ENCODE measurements around the gene KAZN.

DNA sequence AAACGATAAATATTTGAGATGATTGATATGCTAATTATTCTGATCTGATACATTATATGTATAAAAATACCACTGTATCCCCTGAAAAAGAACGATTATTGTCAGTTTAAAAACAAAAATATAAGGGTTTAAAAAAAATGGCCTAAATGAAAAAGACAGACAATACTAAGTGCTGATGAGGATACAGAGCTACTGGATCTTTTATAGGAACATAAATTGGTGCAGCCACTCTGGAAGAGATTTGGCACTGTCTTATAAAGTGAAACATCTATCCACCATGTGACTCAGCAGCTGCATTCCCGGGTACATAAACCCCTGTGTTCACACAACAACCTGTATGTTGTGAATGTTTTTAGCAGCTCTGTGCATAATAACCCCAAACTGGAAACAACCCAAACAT is 44.2 kb downstream of the KAZN start:
- TF ChIP-seq, protein P1, sequence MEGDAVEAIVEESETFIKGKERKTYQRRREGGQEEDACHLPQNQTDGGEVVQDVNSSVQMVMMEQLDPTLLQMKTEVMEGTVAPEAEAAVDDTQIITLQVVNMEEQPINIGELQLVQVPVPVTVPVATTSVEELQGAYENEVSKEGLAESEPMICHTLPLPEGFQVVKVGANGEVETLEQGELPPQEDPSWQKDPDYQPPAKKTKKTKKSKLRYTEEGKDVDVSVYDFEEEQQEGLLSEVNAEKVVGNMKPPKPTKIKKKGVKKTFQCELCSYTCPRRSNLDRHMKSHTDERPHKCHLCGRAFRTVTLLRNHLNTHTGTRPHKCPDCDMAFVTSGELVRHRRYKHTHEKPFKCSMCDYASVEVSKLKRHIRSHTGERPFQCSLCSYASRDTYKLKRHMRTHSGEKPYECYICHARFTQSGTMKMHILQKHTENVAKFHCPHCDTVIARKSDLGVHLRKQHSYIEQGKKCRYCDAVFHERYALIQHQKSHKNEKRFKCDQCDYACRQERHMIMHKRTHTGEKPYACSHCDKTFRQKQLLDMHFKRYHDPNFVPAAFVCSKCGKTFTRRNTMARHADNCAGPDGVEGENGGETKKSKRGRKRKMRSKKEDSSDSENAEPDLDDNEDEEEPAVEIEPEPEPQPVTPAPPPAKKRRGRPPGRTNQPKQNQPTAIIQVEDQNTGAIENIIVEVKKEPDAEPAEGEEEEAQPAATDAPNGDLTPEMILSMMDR (conservative IDR thresholded peaks at IDR 0.05; ENCODE audit: low read length), result no peak
- no peak for TF ChIP-seq EZH2phosphoT487 (IDR thresholded peaks at IDR 0.05; ENCODE audit: borderline replicate concordance)
